ENCODE data around the gene ZNF500.
"Not testable (repeated sequence)": the region's sequence is repeated elsewhere in the genome, so short reads cannot be mapped to it uniquely, and the experiment has no call there.

The ZNF500 gene

GRCh38 chr16:4745274-4745569 lies 21.7 kb downstream of the ZNF500 start:
- DNase-seq (ENCODE audit: low read depth), result no peak

- DNase-seq (ENCODE audit: low read depth), result no peak
Measured at GRCh38 chr16:4744555-4745273, 22.2 kb downstream of the ZNF500 start.

GRCh38 chr16:4743226-4743878 lies 23.6 kb downstream of the ZNF500 start:
- DNase-seq (ENCODE audit: low read depth), result no peak

- DNase-seq (ENCODE audit: low read depth), result not testable (repeated sequence)
Measured at GRCh38 chr16:4738370-4738769, 28.6 kb downstream of the ZNF500 start.

GRCh38 chr16:4737545-4737944 lies 29.4 kb downstream of the ZNF500 start:
- DNase-seq (ENCODE audit: low read depth), result no peak

- no peak for DNase-seq (ENCODE audit: low read depth)
Measured at GRCh38 chr16:4736546-4736945, 30.4 kb downstream of the ZNF500 start.

GRCh38 chr16:4734730-4735535 lies 32.0 kb downstream of the ZNF500 start:
- DNase-seq (ENCODE audit: low read depth), result peak; percentile 87

GRCh38 chr16:4734063-4734729 lies 32.8 kb downstream of the ZNF500 start, which contains the start of the genes ANKS3 and DNAAF8:
Gene ANKS3 (minus strand): TSS chr16:4734271. CDS start chr16:4730149, 4,122 bp downstream.
Gene DNAAF8 (plus strand): TSS chr16:4734537. CDS start chr16:4736515, 1,978 bp downstream.
- peak; percentile 76 for DNase-seq (ENCODE audit: low read depth)

- DNase-seq (ENCODE audit: low read depth), result no peak
Measured at GRCh38 chr16:4733747-4734062, 33.3 kb downstream of the ZNF500 start.

GRCh38 chr16:4733211-4733742 lies 33.7 kb downstream of the ZNF500 start:
- DNase-seq (ENCODE audit: low read depth), result no peak

GRCh38 chr16:4729876-4730275 lies 37.1 kb downstream of the ZNF500 start:
- DNase-seq (ENCODE audit: low read depth), result no peak

GRCh38 chr16:4728676-4729075 lies 38.3 kb downstream of the ZNF500 start:
- DNase-seq (ENCODE audit: low read depth), result no peak

GRCh38 chr16:4726616-4727015 lies 40.3 kb downstream of the ZNF500 start:
- DNase-seq (ENCODE audit: low read depth), result no peak

- DNase-seq (ENCODE audit: low read depth), result no peak
Measured at GRCh38 chr16:4724661-4725270, 42.2 kb downstream of the ZNF500 start.

GRCh38 chr16:4723071-4723767 lies 43.7 kb downstream of the ZNF500 start:
- DNase-seq (ENCODE audit: low read depth), result no peak

- no peak for DNase-seq (ENCODE audit: low read depth)
Measured at GRCh38 chr16:4718466-4718865, 48.5 kb downstream of the ZNF500 start.

GRCh38 chr16:4714996-4715395 lies 52.0 kb downstream of the ZNF500 start:
- DNase-seq (ENCODE audit: low read depth), result no peak

- no peak for DNase-seq (ENCODE audit: low read depth)
Measured at GRCh38 chr16:4713663-4714501, 53.1 kb downstream of the ZNF500 start.

- no peak for DNase-seq (ENCODE audit: low read depth)
Measured at GRCh38 chr16:4709481-4709880, 57.5 kb downstream of the ZNF500 start.

- no peak for DNase-seq (ENCODE audit: low read depth)
Measured at GRCh38 chr16:4706871-4707270, 60.1 kb downstream of the ZNF500 start.

All from activated T-helper 9 cell treated with anti-CD3 and anti-CD28 coated beads, Interleukin-2, amount 50 U/mL, for 16 hours (primary cell).